D341Med (cell line): ENCODE results near the gene SLC35F1.
"Not testable (repeated sequence)": the region's sequence is repeated elsewhere in the genome, so short reads cannot be mapped to it uniquely, and the experiment has no call there.

ENCODE experiments used
- DNase-seq: peaks from one replicate; pipeline ENCODE4 v3.0.0; 2012; ENCODE audit warnings: low spot score

SLC35F1 gene

GRCh38 chr6:117992856-117993255 lies 85.8 kb downstream of the SLC35F1 start:
- DNase-seq: no peak

GRCh38 chr6:118012944-118013343 lies 105.9 kb downstream of the SLC35F1 start:
- DNase-seq: no peak

DNA sequence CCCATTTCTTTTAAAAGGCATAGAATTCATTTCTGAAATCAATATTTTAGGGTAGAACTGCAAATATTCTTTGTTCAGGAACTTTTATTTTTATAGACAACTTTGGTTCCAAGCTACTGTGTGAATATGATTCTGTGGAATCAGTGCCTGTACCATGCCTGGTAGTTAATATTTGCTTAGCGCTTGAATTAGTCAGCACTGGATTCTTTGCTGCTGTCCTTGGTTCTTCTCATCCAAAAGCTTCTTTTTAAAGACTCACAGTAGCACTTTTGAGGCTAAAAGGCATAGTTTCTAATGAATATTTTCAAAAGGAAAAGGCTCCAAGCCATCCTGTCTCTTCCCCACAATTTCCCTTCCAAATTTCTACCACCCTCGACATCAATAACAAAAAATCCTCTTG lies 109.5 kb downstream of the SLC35F1 start:
- no peak for DNase-seq

GRCh38 chr6:118017301-118017848 lies 110.3 kb downstream of the SLC35F1 start:
- DNase-seq: no peak

GRCh38 chr6:118023771-118024170 lies 116.7 kb downstream of the SLC35F1 start:
- DNase-seq: no peak

DNA sequence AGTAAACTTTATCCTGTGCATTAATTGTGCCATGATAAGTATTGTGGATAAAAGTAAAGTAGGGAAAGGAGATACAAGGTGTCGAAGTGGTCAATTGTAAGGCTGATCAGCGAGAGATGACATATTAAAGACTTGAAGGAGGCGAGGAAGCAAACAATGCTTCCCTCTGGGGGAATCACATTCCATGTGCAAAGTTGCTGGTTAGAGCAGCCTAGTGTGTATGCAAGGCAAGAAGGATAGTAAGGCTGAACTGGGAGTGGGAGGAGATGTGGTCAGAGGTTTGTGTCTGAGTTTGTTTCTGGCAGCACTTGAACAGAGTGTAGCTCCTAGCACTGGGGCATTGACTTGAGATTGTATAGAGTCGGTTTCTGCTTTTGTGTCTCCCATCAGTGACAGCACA lies 122.9 kb downstream of the SLC35F1 start:
- DNase-seq: no peak

- DNase-seq: not testable (repeated sequence)
Observed at GRCh38 chr6:118037479-118037878, 130.4 kb downstream of the SLC35F1 start.

GRCh38 chr6:118042855-118043254 lies 135.8 kb downstream of the SLC35F1 start:
- DNase-seq: no peak

GRCh38 chr6:118044275-118044674 lies 137.2 kb downstream of the SLC35F1 start:
- no peak for DNase-seq

DNA sequence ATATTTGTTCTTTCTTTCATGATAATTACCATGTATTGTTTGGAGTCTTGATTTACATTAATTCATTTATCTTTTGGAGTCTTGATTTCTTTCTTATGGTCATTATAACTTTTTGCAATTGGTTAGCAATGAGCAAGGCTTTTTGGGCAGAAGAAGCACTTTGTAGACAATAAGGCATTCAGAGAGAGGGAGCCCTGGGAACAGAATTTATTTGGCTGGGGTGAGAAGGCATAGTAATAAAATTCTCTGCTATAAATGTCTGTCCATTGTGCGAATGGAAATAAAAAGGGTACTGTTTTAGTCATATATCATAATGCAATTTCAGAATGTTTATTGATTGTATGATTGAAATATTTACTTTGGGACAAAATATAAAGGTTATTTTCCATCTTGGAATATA lies 147.0 kb downstream of the SLC35F1 start:
- no peak for DNase-seq

GRCh38 chr6:118061666-118062065 lies 154.6 kb downstream of the SLC35F1 start:
- no peak for DNase-seq

DNA sequence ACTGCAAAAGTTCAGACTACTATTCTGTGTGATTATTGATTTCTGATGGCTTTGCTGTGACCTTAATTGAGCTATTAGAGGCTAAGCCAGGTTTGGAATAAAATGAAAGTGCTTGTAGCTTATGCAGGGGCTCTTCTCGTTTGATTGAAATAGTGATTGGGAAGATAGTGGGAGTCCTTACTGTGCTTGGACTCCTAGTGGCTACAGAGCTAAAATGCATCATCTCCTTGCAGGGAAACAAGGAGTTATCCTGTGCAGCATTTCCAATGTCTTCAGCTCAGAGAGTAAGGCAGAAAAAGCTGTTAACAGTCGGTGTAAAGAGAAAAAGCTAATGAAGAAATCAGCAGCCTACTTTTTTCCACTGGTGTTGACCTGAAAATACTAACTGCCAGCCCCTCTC lies 173.5 kb downstream of the SLC35F1 start:
- no peak for DNase-seq

- DNase-seq: no peak
Observed at GRCh38 chr6:118083711-118084110, 176.6 kb downstream of the SLC35F1 start.

DNA sequence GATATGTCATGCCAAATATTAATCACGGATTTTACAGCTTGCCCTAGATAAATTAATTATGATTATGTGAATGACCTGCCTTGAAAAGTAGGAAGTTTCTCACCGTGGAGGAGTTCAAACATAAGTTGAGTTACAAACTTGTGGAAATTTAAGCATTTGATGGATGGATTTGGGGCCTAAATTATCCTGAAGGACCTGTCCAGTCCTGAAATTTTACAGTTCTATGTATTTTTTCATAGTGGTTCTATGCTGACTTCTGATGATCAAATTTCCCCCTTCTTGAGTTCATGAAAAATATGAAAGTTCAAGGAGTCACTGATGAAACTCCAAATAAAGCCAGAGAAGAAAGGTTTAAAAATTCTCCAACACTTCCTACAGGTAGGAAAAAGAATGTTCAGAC lies 178.6 kb downstream of the SLC35F1 start:
- DNase-seq: no peak

- DNase-seq: no peak
Observed at GRCh38 chr6:118086159-118086558, 179.1 kb downstream of the SLC35F1 start.

DNA sequence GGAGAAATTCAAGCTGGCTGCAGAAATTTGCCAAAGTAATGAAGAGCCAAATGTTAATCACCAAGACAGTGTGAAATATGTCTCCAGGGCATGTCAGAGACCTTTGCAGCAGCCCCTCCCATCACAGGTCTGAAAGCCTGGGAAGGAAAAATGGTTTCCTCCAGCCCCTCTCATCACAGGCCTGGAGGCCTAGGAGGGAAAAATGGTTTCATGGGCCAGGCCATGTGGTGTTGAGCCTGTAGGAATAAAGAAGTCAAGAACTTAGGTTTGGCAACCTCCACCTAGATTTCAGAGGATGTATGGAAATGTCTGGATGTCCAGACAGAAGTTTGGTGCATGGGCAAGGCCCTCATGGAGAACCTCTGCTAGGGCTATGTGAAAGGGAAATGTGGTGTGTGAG lies 185.0 kb downstream of the SLC35F1 start:
- no peak for DNase-seq

DNA sequence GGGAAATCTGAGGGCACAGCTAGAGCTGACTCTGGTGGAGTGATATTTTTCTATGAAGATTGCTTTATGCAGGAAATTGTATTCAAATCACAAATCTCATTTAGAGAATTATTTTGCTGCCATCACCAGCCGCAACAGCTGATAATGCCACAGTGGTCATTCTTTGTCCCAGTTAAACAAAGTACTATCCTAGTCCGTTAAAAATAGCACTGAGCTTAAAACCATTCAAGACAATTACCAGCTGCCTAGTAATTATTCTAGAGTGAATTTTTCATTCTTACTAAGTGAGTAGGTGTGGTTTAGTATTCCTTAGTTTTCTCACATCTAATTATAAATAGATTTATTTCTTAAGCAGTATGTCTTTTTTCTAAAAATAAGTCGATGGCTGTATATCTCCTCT lies 190.5 kb downstream of the SLC35F1 start:
- no peak for DNase-seq

- no peak for DNase-seq
Observed at GRCh38 chr6:118100717-118101116, 193.7 kb downstream of the SLC35F1 start.

DNA sequence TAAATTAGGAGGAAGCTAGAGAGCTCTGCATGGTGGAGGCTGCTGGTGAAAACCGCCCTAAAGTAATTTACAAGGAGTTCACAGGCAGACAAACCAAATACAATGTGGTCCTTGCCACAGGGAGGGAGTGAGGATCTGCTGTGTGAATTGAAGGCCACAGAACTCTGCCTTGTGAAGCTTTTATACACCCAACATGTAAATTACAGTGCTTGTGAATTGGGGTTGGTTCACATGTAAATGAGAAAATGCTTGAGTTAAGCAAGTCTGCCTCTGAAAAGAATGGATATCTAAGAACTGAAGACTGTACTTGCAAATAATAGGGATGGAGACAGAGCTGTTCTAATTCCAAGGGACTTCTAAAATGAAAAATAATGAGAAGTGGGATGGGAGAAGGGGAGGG lies 194.2 kb downstream of the SLC35F1 start:
- no peak for DNase-seq

GRCh38 chr6:118101831-118102345 lies 194.8 kb downstream of the SLC35F1 start:
- no peak for DNase-seq

GRCh38 chr6:118102401-118102800 lies 195.3 kb downstream of the SLC35F1 start:
- DNase-seq: no peak

- no peak for DNase-seq
Observed at GRCh38 chr6:118103381-118104146, 196.5 kb downstream of the SLC35F1 start.

GRCh38 chr6:118122161-118122725 lies 215.2 kb downstream of the SLC35F1 start:
- DNase-seq: no peak
